ENCODE data around the gene MPP2.

GRCh38 chr17:43878260-43879175, 28.8 kb downstream of the MPP2 start:
- TF ChIP-seq CTCF (IDR thresholded peaks at IDR 0.05) (peak; percentile 84 to 97 (median 92)), POLR2A (IDR thresholded peaks at IDR 0.05) (no peak)
